HepG2 (cell line): Measurements from ENCODE around the gene CNRIP1. TPM values are rescaled to one million over a fixed set of nuclear protein-coding genes. Genes with fewer than 3 reads are reported as not detected.

Experiments
- ATAC-seq: fragments of 200-7000 bp; cut with Tn5 transposase; 3 replicates; pipeline ENCODE4 v1.9.1; 2020; ENCODE audit warnings: mild to moderate bottlenecking, moderate library complexity
- BruUV-seq: library from RNA; stranded (reverse); fragments of 400-500 nt; replicated peaks from 2 replicates; lab custom pipeline; 2021; lab: Mats Ljungman, UMichigan
- CTCF ChIA-PET: fragments of 300-600 bp; formaldehyde crosslinking; extraction: SDS; loops from one replicate; lab custom pipeline; 2021; ENCODE audit warnings: low total read pairs, inconsistent platforms, low intra/inter-chr PET ratio; lab: Yijun Ruan, JAX
- POLR2A ChIA-PET: fragments of 350-600 bp; sonication (Branson Sonifier 250); formaldehyde crosslinking; loops from one replicate; lab custom pipeline; 2020; ENCODE audit warnings: antibody characterized with exemption, inconsistent platforms; lab: Yijun Ruan, JAX
- DNase-seq: peaks from one replicate; pipeline ENCODE4 v3.0.0-alpha.2; 2015; ENCODE audit warnings: low spot score
- FAIRE-seq: peaks from 3 replicates; lab custom pipeline; 2011; peaks lifted over from hg19 to GRCh38; lab: Jason Lieb, UNC
- H2AFZ ChIP-seq: one replicate; pipeline ENCODE4 v1.6.1; 2011; ENCODE audit warnings: low read length, inconsistent platforms
- H3K27ac ChIP-seq: fragments of 300-600 bp; 3 replicates; pipeline ENCODE4 v1.8.0; 2011; ENCODE audit warnings: mixed run types, mild to moderate bottlenecking, mixed read lengths, low read length, inconsistent platforms; ENCODE audit not compliant: insufficient read depth; ENCODE audit errors: extremely low read length
- H3K27me3 ChIP-seq, 2 experiments: fragments of 200-600 bp in 1 of 2; 2 replicates in 1 of 2; 3 replicates in 1 of 2; pipeline versions ENCODE4 v1.6.0 to v1.8.0; 2011; ENCODE audit warnings: low read length in 2 of 2, mild to moderate bottlenecking in 2 of 2, moderate library complexity in 2 of 2, inconsistent platforms in 1 of 2; ENCODE audit not compliant: insufficient read depth in 2 of 2, control insufficient read depth in 1 of 2
- H3K36me3 ChIP-seq, 2 experiments: fragments of 200-600 bp in 1 of 2; replicated peaks in 1 of 2; 2 replicates in 1 of 2; 3 replicates in 1 of 2; pipeline versions ENCODE4 v1.5.1 to v1.8.0; 2011; ENCODE audit warnings: low read length in 2 of 2, inconsistent platforms in 1 of 2; ENCODE audit not compliant: insufficient read depth in 2 of 2, control insufficient read depth in 1 of 2
- H3K4me1 ChIP-seq: 2 replicates; pipeline ENCODE4 v1.5.1; 2012; ENCODE audit warnings: low read length, inconsistent platforms; ENCODE audit not compliant: insufficient read depth
- H3K4me2 ChIP-seq: 2 replicates; pipeline ENCODE4 v1.6.0; 2011; ENCODE audit warnings: low read depth, low read length, inconsistent platforms
- H3K4me3 ChIP-seq, 3 experiments: fragments of 200-600 bp in 1 of 3; sonication (generic), shearing (Covaris generic) in 1 of 3; replicated peaks in 1 of 3; 2 replicates each; pipeline ENCODE4 v1.5.1; 2011 to 2016; ENCODE audit warnings: low read length in 3 of 3, inconsistent platforms in 2 of 3, low read depth in 2 of 3, mild to moderate bottlenecking in 2 of 3, control low read depth in 1 of 3, mixed read lengths in 1 of 3; ENCODE audit not compliant: insufficient read depth in 1 of 3
- H3K79me2 ChIP-seq: one replicate; pipeline ENCODE4 v1.6.1; 2011; ENCODE audit warnings: low read length, inconsistent platforms; ENCODE audit not compliant: insufficient read depth
- H3K9ac ChIP-seq: 2 replicates; pipeline ENCODE4 v1.6.0; 2011; ENCODE audit warnings: mild to moderate bottlenecking, low read depth, low read length, inconsistent platforms; ENCODE audit not compliant: insufficient read depth
- H3K9me3 ChIP-seq: 2 replicates; pipeline ENCODE4 v1.5.1; 2012; ENCODE audit warnings: mild to moderate bottlenecking, low read length
- H4K20me1 ChIP-seq: 2 replicates; pipeline ENCODE4 v1.6.0; 2011; ENCODE audit warnings: inconsistent platforms, mild to moderate bottlenecking, low read length, moderate library complexity; ENCODE audit not compliant: insufficient read depth
- CCDC6 ChIP-seq: sonication (generic); formaldehyde crosslinking; IDR thresholded peaks from 2 replicates; pipeline ENCODE4 v1.8.1; 2022; ENCODE audit warnings: mild to moderate bottlenecking, missing genetic modification reagents, moderate library complexity
- FOXA3 ChIP-seq: IDR thresholded peaks from 2 replicates; pipeline ENCODE4 v1.6.1; 2016; ENCODE audit warnings: missing genetic modification reagents, missing compliant biosample characterization
- HNRNPLL ChIP-seq: fragments of 200-400 bp; formaldehyde crosslinking; IDR thresholded peaks from 2 replicates; pipeline ENCODE4 v1.6.1; 2017; ENCODE audit warnings: mild to moderate bottlenecking, low read depth, low read length; ENCODE audit not compliant: poor library complexity, severe bottlenecking
- PCBP1 ChIP-seq: fragments of 200-400 bp; formaldehyde crosslinking; IDR thresholded peaks from 2 replicates; pipeline ENCODE4 v1.6.1; 2017; ENCODE audit warnings: mild to moderate bottlenecking, low read depth, low read length, borderline replicate concordance
- RFX3 ChIP-seq: IDR thresholded peaks from 2 replicates; pipeline ENCODE4 v1.6.1; 2016; ENCODE audit warnings: missing biosample characterization, missing genetic modification reagents
- RNF219 ChIP-seq: sonication (generic); formaldehyde crosslinking; IDR thresholded peaks from 2 replicates; pipeline ENCODE4 v1.5.0; 2020; ENCODE audit warnings: mild to moderate bottlenecking, missing genetic modification reagents
- TOPORS ChIP-seq: sonication (generic); formaldehyde crosslinking; IDR thresholded peaks from 2 replicates; pipeline ENCODE4 v1.8.0; 2023; ENCODE audit warnings: mild to moderate bottlenecking, missing genetic modification reagents
- ZFP62 ChIP-seq: sonication (generic); formaldehyde crosslinking; IDR thresholded peaks from 2 replicates; pipeline ENCODE4 v1.4.0; 2020; ENCODE audit warnings: missing genetic modification reagents
- ZNF879 ChIP-seq: sonication (generic); formaldehyde crosslinking; IDR thresholded peaks from 2 replicates; pipeline ENCODE4 v1.8.1; 2023; ENCODE audit warnings: missing genetic modification reagents
- in situ Hi-C: cut with HindIII; loops from 2 replicates; pipeline ENCODE4 v1.10.0; 2017; ENCODE audit warnings: low pct_unique_long_range_greater_than_20kb; ENCODE audit not compliant: extremely low pct_ligation_motif_present
- intact Hi-C: fragments of 100-400 bp; cut with micrococcal nuclease; formaldehyde crosslinking; loops from one replicate; pipeline ENCODE4 v1.10.0; 2022; ENCODE audit not compliant: unreplicated experiment
- polyA plus RNA-seq, 8 experiments: library from polyadenylated mRNA; depleted of rRNA in 3 of 8; stranded (reverse) in 7 of 8; unstranded in 1 of 8; fragments of >200 nt; fragmentation: Illumina TruSeq in 4 of 8; extraction: Trizol in 4 of 8; gene quantifications; 2 replicates each; pipeline versions ENCODE4 v1.2.1 to v1.2.3, GENCODE V29; 2011 to 2016; ENCODE audit warnings: low read depth in 4 of 8, missing spikeins in 1 of 8, mixed read lengths in 1 of 8; ENCODE audit not compliant: insufficient read depth in 1 of 8
- total RNA-seq, 5 experiments: library from RNA; depleted of rRNA; stranded (reverse); fragments of >200 nt; fragmentation: Illumina TruSeq; extraction: Trizol; gene quantifications; 2 replicates each; pipeline ENCODE4 v1.2.3, GENCODE V29; 2016; ENCODE audit warnings: low read depth in 1 of 5

The CNRIP1 gene
- total and polyA plus RNA-seq, 2 of the 13 experiments (the other 11 are each of a cell fraction or from before 2014, with no cell fraction given) = not detected

DNA sequence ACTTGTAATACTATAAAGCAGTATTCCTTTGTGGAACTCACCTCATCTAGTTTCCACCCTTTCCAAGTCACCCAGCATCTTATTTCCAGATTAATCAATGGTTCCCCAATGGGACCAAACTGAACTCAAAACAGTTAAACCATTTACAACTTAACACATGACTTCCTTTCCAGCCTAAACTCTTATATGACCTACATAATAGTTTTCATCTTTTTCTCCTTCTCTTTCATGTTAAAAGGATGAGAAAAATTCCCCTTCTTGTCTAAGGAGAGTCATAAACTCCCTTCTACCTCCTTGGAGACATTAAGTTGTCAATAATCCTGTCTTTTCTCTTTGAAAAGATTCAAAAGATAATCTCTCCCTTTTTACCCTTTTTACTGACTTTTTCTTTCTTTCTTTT lies 74.1 kb downstream of the CNRIP1 start:
- Histone ChIP-seq H3K4me3 (no peak overlapping the region), H3K36me3 (peaks cover 0 to 11% of the 10 kb centered on the region in 2 experiments; a peak in 3 of 5 replicates), H3K9ac (no peak overlapping the region), H4K20me1 (peaks cover 75% of the 10 kb centered on the region), H3K27me3 (no peaks in the 10 kb centered on the region; a peak in 1 of 5 replicates), H3K27ac (no peak overlapping the region), H2AFZ (no peak overlapping the region), H3K4me1 (peaks cover 62% of the 10 kb centered on the region), H3K79me2 (peaks cover 100% of the 10 kb centered on the region), H3K4me2 (no peak overlapping the region), H3K9me3 (no peaks in the 10 kb centered on the region)
- ChIA-PET POLR2A (no interaction called here), CTCF (no interaction called here)
- DNase-seq = no peak
- FAIRE-seq = no peak
- no peak for TF ChIP-seq ZFP62 (CRISPR knock-in tag)
- no peak for TF ChIP-seq HNRNPLL
- TF ChIP-seq RNF219 (CRISPR knock-in tag) = no peak
- no peak for TF ChIP-seq TOPORS (CRISPR knock-in tag)
- no peak for TF ChIP-seq RFX3 (CRISPR knock-in tag)
- no peak for TF ChIP-seq PCBP1
- no peak for TF ChIP-seq ZNF879 (CRISPR knock-in tag)
- TF ChIP-seq FOXA3 = no peak
- TF ChIP-seq CCDC6 (CRISPR knock-in tag) = no peak
- intact Hi-C loops (no loop called here), in situ Hi-C loops (no loop called here)
- ATAC-seq = no peak
- no TSS peak for BruUV-seq
